ENCODE results near the gene MTHFD1L.
"Not testable (repeated sequence)": the region's sequence is repeated elsewhere in the genome, so short reads cannot be mapped to it uniquely, and the experiment has no call there.

The MTHFD1L gene

GRCh38 chr6:151018911-151019782 lies 153.6 kb downstream of the MTHFD1L start:
- no peak for DNase-seq

- DNase-seq: no peak
Measured at GRCh38 chr6:151021896-151022295, 156.4 kb downstream of the MTHFD1L start.

GRCh38 chr6:151022492-151022891 lies 157.0 kb downstream of the MTHFD1L start:
- DNase-seq: no peak

GRCh38 chr6:151023342-151023741 lies 157.8 kb downstream of the MTHFD1L start:
- no peak for DNase-seq

- DNase-seq: no peak
Measured at GRCh38 chr6:151024597-151024996, 159.1 kb downstream of the MTHFD1L start.

- no peak for DNase-seq
Measured at GRCh38 chr6:151025076-151025475, 159.6 kb downstream of the MTHFD1L start.

- no peak for DNase-seq
Measured at GRCh38 chr6:151026041-151026663, 160.7 kb downstream of the MTHFD1L start.

GRCh38 chr6:151027295-151027747 lies 161.8 kb downstream of the MTHFD1L start:
- no peak for DNase-seq

- DNase-seq: no peak
Measured at GRCh38 chr6:151027936-151028838, 162.7 kb downstream of the MTHFD1L start.

GRCh38 chr6:151029970-151030369 lies 164.5 kb downstream of the MTHFD1L start:
- DNase-seq: no peak

- DNase-seq: no peak
Measured at GRCh38 chr6:151032034-151032433, 166.5 kb downstream of the MTHFD1L start.

GRCh38 chr6:151034825-151035781 lies 169.6 kb downstream of the MTHFD1L start:
- no peak for DNase-seq

- DNase-seq: not testable (repeated sequence)
Measured at GRCh38 chr6:151036211-151036721, 170.8 kb downstream of the MTHFD1L start.

GRCh38 chr6:151036869-151037680 lies 171.6 kb downstream of the MTHFD1L start:
- DNase-seq: no peak

GRCh38 chr6:151038616-151039015 lies 173.1 kb downstream of the MTHFD1L start:
- no peak for DNase-seq

GRCh38 chr6:151040888-151041521 lies 175.5 kb downstream of the MTHFD1L start:
- not testable (repeated sequence) for DNase-seq

- DNase-seq: no peak
Measured at GRCh38 chr6:151041686-151042085, 176.2 kb downstream of the MTHFD1L start.

- DNase-seq: not testable (repeated sequence)
Measured at GRCh38 chr6:151042911-151043330, 177.4 kb downstream of the MTHFD1L start.

GRCh38 chr6:151043944-151044343 lies 178.4 kb downstream of the MTHFD1L start:
- DNase-seq: no peak

Measured in NCI-H526 (cell line).